GM12873 (cell line): ENCODE measurements around the gene TMCC1.

Source experiments
- CTCF ChIP-seq: IDR thresholded peaks from 2 replicates; pipeline ENCODE4 v1.5.1; 2012; ENCODE audit warnings: low read depth, mild to moderate bottlenecking, moderate library complexity, low read length, control low read depth; ENCODE audit not compliant: insufficient read depth; ENCODE audit errors: missing control alignments

TMCC1 gene

GRCh38 chr3:129598484-129598883, 295.0 kb downstream of the TMCC1 start:
- TF ChIP-seq CTCF: no peak

- TF ChIP-seq CTCF: no peak
Measured at GRCh38 chr3:129598000-129598381, 295.5 kb downstream of the TMCC1 start.
